ENCODE results near the gene DNAH11.

Gene DNAH11

GRCh38 chr7:21618706-21619105, 75.9 kb downstream of the DNAH11 start:
- peaks cover 4% of the 10 kb centered on the region; the same call in 1 of the 2 replicates for H3K4me1 ChIP-seq (ENCODE audit: control insufficient read depth, insufficient read depth, low read length)
- H3K4me3 ChIP-seq (ENCODE audit: low read depth, low read length) = no peak overlapping the region
- no peak overlapping the region for H3K27ac ChIP-seq (ENCODE audit: low read depth, low read length)
- H3K36me3 ChIP-seq (ENCODE audit: control insufficient read depth, insufficient read depth, low read length) = no peaks in the 10 kb centered on the region
- H3K27me3 ChIP-seq (ENCODE audit: control insufficient read depth, insufficient read depth, low read length) = no peaks in the 10 kb centered on the region
- no peaks in the 10 kb centered on the region for H3K9me3 ChIP-seq (ENCODE audit: control insufficient read depth, insufficient read depth, low read length)
- H3K9ac ChIP-seq (ENCODE audit: low read depth, low read length) = no peak overlapping the region

GRCh38 chr7:21620054-21620453, 77.2 kb downstream of the DNAH11 start:
- peaks cover 4% of the 10 kb centered on the region; the same call in 1 of the 2 replicates for H3K4me1 ChIP-seq (ENCODE audit: control insufficient read depth, insufficient read depth, low read length)
- H3K9me3 ChIP-seq (ENCODE audit: control insufficient read depth, insufficient read depth, low read length) = no peaks in the 10 kb centered on the region
- no peak overlapping the region for H3K27ac ChIP-seq (ENCODE audit: low read depth, low read length)
- H3K9ac ChIP-seq (ENCODE audit: low read depth, low read length) = no peak overlapping the region
- H3K27me3 ChIP-seq (ENCODE audit: control insufficient read depth, insufficient read depth, low read length) = no peaks in the 10 kb centered on the region
- no peaks in the 10 kb centered on the region for H3K36me3 ChIP-seq (ENCODE audit: control insufficient read depth, insufficient read depth, low read length)
- H3K4me3 ChIP-seq (ENCODE audit: low read depth, low read length) = no peak overlapping the region

GRCh38 chr7:21624320-21624719, 81.5 kb downstream of the DNAH11 start:
- Histone ChIP-seq H3K36me3 (ENCODE audit: control insufficient read depth, insufficient read depth, low read length) (no peaks in the 10 kb centered on the region), H3K9ac (ENCODE audit: low read depth, low read length) (no peak overlapping the region), H3K9me3 (ENCODE audit: control insufficient read depth, insufficient read depth, low read length) (no peaks in the 10 kb centered on the region), H3K27ac (ENCODE audit: low read depth, low read length) (no peak overlapping the region), H3K27me3 (ENCODE audit: control insufficient read depth, insufficient read depth, low read length) (no peaks in the 10 kb centered on the region), H3K4me3 (ENCODE audit: low read depth, low read length) (no peak overlapping the region), H3K4me1 (ENCODE audit: control insufficient read depth, insufficient read depth, low read length) (peaks cover 3% of the 10 kb centered on the region; the same call in 1 of the 2 replicates)

GRCh38 chr7:21636694-21637093, 93.9 kb downstream of the DNAH11 start:
- H3K27me3 ChIP-seq (ENCODE audit: control insufficient read depth, insufficient read depth, low read length) = no peaks in the 10 kb centered on the region
- no peaks in the 10 kb centered on the region for H3K36me3 ChIP-seq (ENCODE audit: control insufficient read depth, insufficient read depth, low read length)
- no peak overlapping the region for H3K4me3 ChIP-seq (ENCODE audit: low read depth, low read length)
- peaks cover 7% of the 10 kb centered on the region for H3K4me1 ChIP-seq (ENCODE audit: control insufficient read depth, insufficient read depth, low read length)
- no peak overlapping the region for H3K27ac ChIP-seq (ENCODE audit: low read depth, low read length)
- H3K9ac ChIP-seq (ENCODE audit: low read depth, low read length) = no peak overlapping the region
- no peaks in the 10 kb centered on the region for H3K9me3 ChIP-seq (ENCODE audit: control insufficient read depth, insufficient read depth, low read length)

GRCh38 chr7:21639206-21639868, 96.5 kb downstream of the DNAH11 start:
- H3K9ac ChIP-seq (ENCODE audit: low read depth, low read length) = no peak overlapping the region
- peaks cover 13% of the 10 kb centered on the region for H3K4me1 ChIP-seq (ENCODE audit: control insufficient read depth, insufficient read depth, low read length)
- no peaks in the 10 kb centered on the region for H3K9me3 ChIP-seq (ENCODE audit: control insufficient read depth, insufficient read depth, low read length)
- no peaks in the 10 kb centered on the region for H3K27me3 ChIP-seq (ENCODE audit: control insufficient read depth, insufficient read depth, low read length)
- H3K4me3 ChIP-seq (ENCODE audit: low read depth, low read length) = no peak overlapping the region
- no peaks in the 10 kb centered on the region for H3K36me3 ChIP-seq (ENCODE audit: control insufficient read depth, insufficient read depth, low read length)
- no peak overlapping the region for H3K27ac ChIP-seq (ENCODE audit: low read depth, low read length)

GRCh38 chr7:21640105-21640504, 97.3 kb downstream of the DNAH11 start:
- Histone ChIP-seq H3K27ac (ENCODE audit: low read depth, low read length) (no peak overlapping the region), H3K9me3 (ENCODE audit: control insufficient read depth, insufficient read depth, low read length) (no peaks in the 10 kb centered on the region), H3K36me3 (ENCODE audit: control insufficient read depth, insufficient read depth, low read length) (no peaks in the 10 kb centered on the region), H3K9ac (ENCODE audit: low read depth, low read length) (no peak overlapping the region), H3K4me1 (ENCODE audit: control insufficient read depth, insufficient read depth, low read length) (peaks cover 13% of the 10 kb centered on the region), H3K27me3 (ENCODE audit: control insufficient read depth, insufficient read depth, low read length) (no peaks in the 10 kb centered on the region), H3K4me3 (ENCODE audit: low read depth, low read length) (no peak overlapping the region)

GRCh38 chr7:21641546-21641945, 98.7 kb downstream of the DNAH11 start:
- H3K9me3 ChIP-seq (ENCODE audit: control insufficient read depth, insufficient read depth, low read length) = no peaks in the 10 kb centered on the region
- H3K27ac ChIP-seq (ENCODE audit: low read depth, low read length) = no peak overlapping the region
- H3K9ac ChIP-seq (ENCODE audit: low read depth, low read length) = no peak overlapping the region
- no peaks in the 10 kb centered on the region for H3K36me3 ChIP-seq (ENCODE audit: control insufficient read depth, insufficient read depth, low read length)
- H3K4me1 ChIP-seq (ENCODE audit: control insufficient read depth, insufficient read depth, low read length) = peaks cover 13% of the 10 kb centered on the region
- H3K27me3 ChIP-seq (ENCODE audit: control insufficient read depth, insufficient read depth, low read length) = no peaks in the 10 kb centered on the region
- H3K4me3 ChIP-seq (ENCODE audit: low read depth, low read length) = no peak overlapping the region

GRCh38 chr7:21642422-21642821, 99.6 kb downstream of the DNAH11 start:
- H3K9ac ChIP-seq (ENCODE audit: low read depth, low read length) = no peak overlapping the region
- no peaks in the 10 kb centered on the region for H3K9me3 ChIP-seq (ENCODE audit: control insufficient read depth, insufficient read depth, low read length)
- peaks cover 13% of the 10 kb centered on the region for H3K4me1 ChIP-seq (ENCODE audit: control insufficient read depth, insufficient read depth, low read length)
- H3K36me3 ChIP-seq (ENCODE audit: control insufficient read depth, insufficient read depth, low read length) = no peaks in the 10 kb centered on the region
- no peak overlapping the region for H3K4me3 ChIP-seq (ENCODE audit: low read depth, low read length)
- no peaks in the 10 kb centered on the region for H3K27me3 ChIP-seq (ENCODE audit: control insufficient read depth, insufficient read depth, low read length)
- H3K27ac ChIP-seq (ENCODE audit: low read depth, low read length) = peak overlapping the region; percentile 45

GRCh38 chr7:21651697-21652096, 108.9 kb downstream of the DNAH11 start:
- no peak overlapping the region for H3K27ac ChIP-seq (ENCODE audit: low read depth, low read length)
- H3K9ac ChIP-seq (ENCODE audit: low read depth, low read length) = no peak overlapping the region
- H3K27me3 ChIP-seq (ENCODE audit: control insufficient read depth, insufficient read depth, low read length) = no peaks in the 10 kb centered on the region
- H3K4me1 ChIP-seq (ENCODE audit: control insufficient read depth, insufficient read depth, low read length) = no peaks in the 10 kb centered on the region
- no peaks in the 10 kb centered on the region for H3K9me3 ChIP-seq (ENCODE audit: control insufficient read depth, insufficient read depth, low read length)
- H3K4me3 ChIP-seq (ENCODE audit: low read depth, low read length) = no peak overlapping the region
- no peaks in the 10 kb centered on the region for H3K36me3 ChIP-seq (ENCODE audit: control insufficient read depth, insufficient read depth, low read length)

GRCh38 chr7:21653623-21654022, 110.8 kb downstream of the DNAH11 start:
- H3K9me3 ChIP-seq (ENCODE audit: control insufficient read depth, insufficient read depth, low read length) = no peaks in the 10 kb centered on the region
- H3K4me3 ChIP-seq (ENCODE audit: low read depth, low read length) = no peak overlapping the region
- no peaks in the 10 kb centered on the region for H3K36me3 ChIP-seq (ENCODE audit: control insufficient read depth, insufficient read depth, low read length)
- no peak overlapping the region for H3K27ac ChIP-seq (ENCODE audit: low read depth, low read length)
- H3K4me1 ChIP-seq (ENCODE audit: control insufficient read depth, insufficient read depth, low read length) = no peaks in the 10 kb centered on the region
- H3K9ac ChIP-seq (ENCODE audit: low read depth, low read length) = no peak overlapping the region
- no peaks in the 10 kb centered on the region for H3K27me3 ChIP-seq (ENCODE audit: control insufficient read depth, insufficient read depth, low read length)

- Histone ChIP-seq H3K4me1 (ENCODE audit: control insufficient read depth, insufficient read depth, low read length) (no peaks in the 10 kb centered on the region), H3K36me3 (ENCODE audit: control insufficient read depth, insufficient read depth, low read length) (no peaks in the 10 kb centered on the region), H3K27ac (ENCODE audit: low read depth, low read length) (no peak overlapping the region), H3K9ac (ENCODE audit: low read depth, low read length) (no peak overlapping the region), H3K9me3 (ENCODE audit: control insufficient read depth, insufficient read depth, low read length) (no peaks in the 10 kb centered on the region), H3K4me3 (ENCODE audit: low read depth, low read length) (no peak overlapping the region), H3K27me3 (ENCODE audit: control insufficient read depth, insufficient read depth, low read length) (no peaks in the 10 kb centered on the region)
These were observed 113.2 kb downstream of the DNAH11 start for GRCh38 chr7:21656081-21656480.
